Esophagus mucosa (tissue), 1 donor: Measurements from ENCODE around the gene TNFSF11. TPM values are rescaled to one million over a fixed set of nuclear protein-coding genes. Genes with fewer than 3 reads are reported as not detected.

Experiments
- ATAC-seq: fragments of 200-7000 bp; cut with Tn5 transposase; one replicate; pipeline ENCODE4 v1.9.1; 2020
- total RNA-seq: library from RNA; stranded (reverse); gene quantifications from one replicate; pipeline ENCODE4 v1.2.4, GENCODE V29; 2023
- donor health status: DM: yes; HTN: yes; CAD: no.

Gene TNFSF11
- total RNA-seq, 1 donor from 2014 or later = 0.20 TPM

- ATAC-seq = no peak
These were observed 38.2 kb downstream of the TNFSF11 start for GRCh38 chr13:42612021-42612765.

- ATAC-seq = no peak
These were observed 40.6 kb downstream of the TNFSF11 start for GRCh38 chr13:42614436-42615035.

GRCh38 chr13:42615691-42616090 lies 41.7 kb downstream of the TNFSF11 start:
- no peak for ATAC-seq

GRCh38 chr13:42617221-42617620 lies 43.3 kb downstream of the TNFSF11 start:
- ATAC-seq = no peak

GRCh38 chr13:42623916-42624315 lies 50.0 kb downstream of the TNFSF11 start:
- no peak for ATAC-seq

- ATAC-seq = no peak
These were observed 51.7 kb downstream of the TNFSF11 start for GRCh38 chr13:42625611-42626010.

GRCh38 chr13:42626176-42626860 lies 52.4 kb downstream of the TNFSF11 start:
- no peak for ATAC-seq

- no peak for ATAC-seq
These were observed 54.7 kb downstream of the TNFSF11 start for GRCh38 chr13:42628666-42629065.

- ATAC-seq = no peak
These were observed 57.2 kb downstream of the TNFSF11 start for GRCh38 chr13:42631181-42631580.

- ATAC-seq = no peak
These were observed 59.5 kb downstream of the TNFSF11 start for GRCh38 chr13:42633495-42633894.

- ATAC-seq = no peak
These were observed 64.1 kb downstream of the TNFSF11 start for GRCh38 chr13:42638101-42638500.

- ATAC-seq = no peak
These were observed 64.9 kb downstream of the TNFSF11 start for GRCh38 chr13:42638886-42639285.

- ATAC-seq = no peak
These were observed 69.1 kb downstream of the TNFSF11 start for GRCh38 chr13:42643076-42643475.

- ATAC-seq = no peak
These were observed 70.9 kb downstream of the TNFSF11 start for GRCh38 chr13:42644841-42645240.

- ATAC-seq = no peak
These were observed 71.8 kb downstream of the TNFSF11 start for GRCh38 chr13:42645717-42646116.

- ATAC-seq = no peak
These were observed 75.2 kb downstream of the TNFSF11 start for GRCh38 chr13:42649141-42649540.

GRCh38 chr13:42649831-42650230 lies 75.9 kb downstream of the TNFSF11 start:
- no peak for ATAC-seq

GRCh38 chr13:42650506-42650905 lies 76.6 kb downstream of the TNFSF11 start:
- no peak for ATAC-seq

- ATAC-seq = no peak
These were observed 78.1 kb downstream of the TNFSF11 start for GRCh38 chr13:42651936-42652641.

- ATAC-seq = no peak
These were observed 78.9 kb downstream of the TNFSF11 start for GRCh38 chr13:42652642-42653415.

- no peak for ATAC-seq
These were observed 79.7 kb downstream of the TNFSF11 start for GRCh38 chr13:42653679-42654078.

- no peak for ATAC-seq
These were observed 80.3 kb downstream of the TNFSF11 start for GRCh38 chr13:42654212-42654611.
